Measurements from ENCODE around the gene DCST1. TPM values are rescaled to one million over a fixed set of nuclear protein-coding genes. Genes with fewer than 3 reads are reported as not detected.
A peak's percentile ranks its signal among the peaks of the same experiment; 100 is the strongest.

DCST1 gene
- total RNA-seq, 4 donors from 2014 or later: 0.21 to 3.5 (median 0.90) TPM; not detected in 1

- Histone ChIP-seq H3K27ac (no peak overlapping the region), H3K27me3 (peaks cover 0 to 41% of the 10 kb centered on the region in 2 donors), H3K4me3 (no peak overlapping the region), H3K36me3 (no peaks in the 10 kb centered on the region), H3K4me1 (peaks cover 4 to 46% (median 40%) of the 10 kb centered on the region in 4 donors), H3K9me3 (no peaks in the 10 kb centered on the region)
- TF ChIP-seq EP300 (IDR thresholded peaks at IDR 0.05) (no peak), POLR2A (IDR thresholded peaks at IDR 0.05) (no peak), CTCF (IDR thresholded peaks at IDR 0.05) (no peak)
- 49 to 58% methylated on average over 4 of the region's 4 CpGs for WGBS, 2 donors
- DNase-seq (ENCODE audit: low spot score in 2 of 2): no peak
Observed at GRCh38 chr1:155077758-155078445, 44.3 kb downstream of the DCST1 start.

GRCh38 chr1:155078469-155079209 is 45.0 kb downstream of the DCST1 start, which contains the start of gene EFNA3:
Gene EFNA3 (plus strand): TSS chr1:155078837. CDS start chr1:155078942, 105 bp downstream.
- Histone ChIP-seq H3K9me3 (no peaks in the 10 kb centered on the region), H3K27ac (no peak within 1 kb of the TSS), H3K4me1 (peaks cover 4 to 52% (median 41%) of the 10 kb centered on the region in 4 donors), H3K36me3 (no peaks in the 10 kb centered on the region), H3K27me3 (peaks cover 0 to 48% of the 10 kb centered on the region in 2 donors), H3K4me3 (peak within 1 kb of the TSS; percentile 22 to 53 (median 32))
- peak in 1 of 5 experiments; percentile 12 for TF ChIP-seq CTCF (IDR thresholded peaks at IDR 0.05)
- TF ChIP-seq POLR2A (IDR thresholded peaks at IDR 0.05): no peak
- TF ChIP-seq EP300 (IDR thresholded peaks at IDR 0.05): no peak
- WGBS, 2 donors: 1 to 3% methylated on average over 10 to 34 of the region's 59 CpGs
- DNase-seq (ENCODE audit: low spot score in 2 of 2): peak; percentile 44 to 62

GRCh38 chr1:155079210-155079486 is 45.5 kb downstream of the DCST1 start:
- Histone ChIP-seq H3K27ac (no peak overlapping the region), H3K4me3 (peak overlapping the region; percentile 22 to 53 (median 32)), H3K36me3 (no peaks in the 10 kb centered on the region), H3K27me3 (peaks cover 0 to 53% of the 10 kb centered on the region in 2 donors), H3K9me3 (no peaks in the 10 kb centered on the region), H3K4me1 (peaks cover 4 to 55% (median 41%) of the 10 kb centered on the region in 4 donors)
- TF ChIP-seq EP300 (IDR thresholded peaks at IDR 0.05) (no peak), CTCF (IDR thresholded peaks at IDR 0.05) (no peak), POLR2A (IDR thresholded peaks at IDR 0.05) (no peak)
- WGBS, 2 donors: 0 to 4% methylated on average over 2 to 9 of the region's 10 CpGs
- DNase-seq (ENCODE audit: low spot score in 2 of 2): no peak

DNA sequence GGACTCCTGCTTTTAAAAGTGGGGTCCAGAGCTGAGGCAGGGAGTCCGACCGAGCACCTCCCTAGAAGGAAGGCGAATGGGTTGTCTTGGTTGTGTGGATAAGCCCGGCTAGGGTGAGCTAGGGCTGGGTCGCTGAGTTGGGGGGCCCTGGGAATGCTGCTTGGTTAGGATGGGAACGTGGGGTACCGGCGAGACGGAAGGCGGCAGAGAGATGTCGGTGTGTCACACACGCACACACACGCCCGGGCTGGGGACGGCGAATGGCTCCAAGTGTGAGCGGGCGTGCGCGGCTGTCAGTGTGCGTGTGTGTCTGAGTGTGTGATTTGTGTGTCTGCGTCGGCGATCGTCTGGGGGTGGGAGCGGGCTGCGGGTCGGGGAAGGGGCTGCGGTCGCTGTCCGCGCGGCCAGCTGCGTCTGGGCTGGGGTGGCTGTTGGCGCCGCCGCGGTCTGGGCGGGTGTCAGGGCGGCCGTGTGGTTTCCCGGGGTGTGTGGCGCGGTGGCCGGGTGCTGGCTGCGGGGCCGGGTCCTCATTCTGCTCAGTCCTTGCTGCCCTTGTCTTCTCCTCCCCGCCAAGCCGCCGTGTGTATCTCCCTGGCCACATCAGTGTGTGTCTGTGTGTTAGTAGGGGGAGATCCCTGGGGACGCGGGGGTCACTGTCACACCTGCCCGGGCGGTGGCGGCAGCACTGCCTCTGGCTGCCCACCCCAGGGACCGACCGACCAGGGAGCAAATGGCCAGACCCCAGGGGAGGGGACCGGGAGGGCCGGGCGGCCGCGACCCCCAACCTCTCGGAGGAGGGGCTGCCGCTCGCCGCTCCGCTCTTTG is 46.1 kb downstream of the DCST1 start:
- H3K27ac ChIP-seq: no peak overlapping the region
- TF ChIP-seq CTCF (IDR thresholded peaks at IDR 0.05): no peak
- TF ChIP-seq EP300 (IDR thresholded peaks at IDR 0.05): no peak
- TF ChIP-seq POLR2A (IDR thresholded peaks at IDR 0.05): no peak
- peak overlapping the region in 1 of 4 donors; percentile 53 for H3K4me3 ChIP-seq
- no peaks in the 10 kb centered on the region for H3K36me3 ChIP-seq
- no peak for DNase-seq (ENCODE audit: low spot score in 2 of 2)
- peaks cover 4 to 60% (median 44%) of the 10 kb centered on the region in 4 donors for H3K4me1 ChIP-seq
- no peaks in the 10 kb centered on the region for H3K9me3 ChIP-seq
- H3K27me3 ChIP-seq: peaks cover 0 to 57% of the 10 kb centered on the region in 2 donors
- WGBS, 2 donors: 2 to 3% methylated on average over 19 to 59 of the region's 67 CpGs

All from tibial nerve (tissue), 4 donors.